Measurements from ENCODE around the gene NAPEPLD.
A peak's percentile ranks its signal among the peaks of the same experiment; 100 is the strongest.

Gene NAPEPLD

GRCh38 chr7:103132995-103133688, 15.8 kb downstream of the NAPEPLD start:
- CTCF ChIA-PET = no interaction called here
- POLR2A ChIA-PET (ENCODE audit: low non-redundant PET) = no interaction called here
- TF ChIP-seq, protein P1, sequence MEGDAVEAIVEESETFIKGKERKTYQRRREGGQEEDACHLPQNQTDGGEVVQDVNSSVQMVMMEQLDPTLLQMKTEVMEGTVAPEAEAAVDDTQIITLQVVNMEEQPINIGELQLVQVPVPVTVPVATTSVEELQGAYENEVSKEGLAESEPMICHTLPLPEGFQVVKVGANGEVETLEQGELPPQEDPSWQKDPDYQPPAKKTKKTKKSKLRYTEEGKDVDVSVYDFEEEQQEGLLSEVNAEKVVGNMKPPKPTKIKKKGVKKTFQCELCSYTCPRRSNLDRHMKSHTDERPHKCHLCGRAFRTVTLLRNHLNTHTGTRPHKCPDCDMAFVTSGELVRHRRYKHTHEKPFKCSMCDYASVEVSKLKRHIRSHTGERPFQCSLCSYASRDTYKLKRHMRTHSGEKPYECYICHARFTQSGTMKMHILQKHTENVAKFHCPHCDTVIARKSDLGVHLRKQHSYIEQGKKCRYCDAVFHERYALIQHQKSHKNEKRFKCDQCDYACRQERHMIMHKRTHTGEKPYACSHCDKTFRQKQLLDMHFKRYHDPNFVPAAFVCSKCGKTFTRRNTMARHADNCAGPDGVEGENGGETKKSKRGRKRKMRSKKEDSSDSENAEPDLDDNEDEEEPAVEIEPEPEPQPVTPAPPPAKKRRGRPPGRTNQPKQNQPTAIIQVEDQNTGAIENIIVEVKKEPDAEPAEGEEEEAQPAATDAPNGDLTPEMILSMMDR (conservative IDR thresholded peaks at IDR 0.05; ENCODE audit: low read depth) = no peak
- no peak for DNase-seq (ENCODE audit: low spot score)
- no peak overlapping the region for H3K27ac ChIP-seq

GRCh38 chr7:103130901-103131624, 17.8 kb downstream of the NAPEPLD start:
- peak overlapping the region; percentile 27 for H3K27ac ChIP-seq
- CTCF ChIA-PET = interaction anchor here (0.7 kb wide), 1 partner anchor 1945 kb away, joined by 3 read pairs; no protein-coding TSS in a partner anchor
- DNase-seq (ENCODE audit: low spot score) = no peak
- POLR2A ChIA-PET (ENCODE audit: low non-redundant PET) = no interaction called here
- TF ChIP-seq, protein P1 (conservative IDR thresholded peaks at IDR 0.05; ENCODE audit: low read depth) = no peak

DNA sequence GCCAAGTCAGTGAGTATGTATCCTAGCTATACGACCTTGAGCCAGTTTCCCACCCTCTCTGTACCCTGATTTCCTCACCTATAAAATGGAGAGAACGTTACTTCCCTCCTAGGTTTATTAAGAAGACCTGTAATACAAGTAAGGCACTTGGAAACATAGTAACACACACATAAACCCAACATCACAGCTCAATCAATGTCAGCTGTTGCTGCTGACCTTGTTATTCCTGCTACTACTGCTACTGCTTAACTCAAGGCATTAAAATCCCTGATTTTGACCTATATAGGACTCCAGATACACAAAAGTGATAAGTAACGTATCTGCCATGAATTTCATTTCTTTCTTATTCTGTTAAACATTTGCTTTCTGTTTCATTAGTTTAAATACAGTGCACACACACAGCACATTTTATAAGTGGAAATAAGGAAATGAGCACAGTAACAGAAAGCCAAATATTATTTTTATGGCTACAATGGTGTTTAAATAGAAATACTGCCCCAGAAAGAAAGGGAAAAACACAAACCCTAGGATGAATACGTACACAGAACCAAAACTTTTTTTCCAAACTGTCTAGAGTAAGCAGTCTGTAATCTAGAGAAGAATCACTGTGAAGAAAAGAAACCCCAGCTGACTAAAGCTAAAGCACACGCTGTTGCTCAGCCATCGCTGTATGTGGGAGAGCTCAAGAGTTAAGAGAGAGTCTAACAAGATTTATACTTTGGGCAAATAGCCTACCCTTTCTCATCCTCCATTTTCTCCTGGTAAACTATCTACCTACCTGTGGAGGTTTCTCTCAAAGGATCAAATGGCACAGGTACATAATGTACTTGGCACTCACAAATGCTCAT, 19.0 kb downstream of the NAPEPLD start:
- no peak for DNase-seq (ENCODE audit: low spot score)
- ChIA-PET CTCF (no interaction called here), POLR2A (ENCODE audit: low non-redundant PET) (no interaction called here)
- TF ChIP-seq, protein P1 (conservative IDR thresholded peaks at IDR 0.05; ENCODE audit: low read depth) = no peak
- no peak overlapping the region for H3K27ac ChIP-seq

DNA sequence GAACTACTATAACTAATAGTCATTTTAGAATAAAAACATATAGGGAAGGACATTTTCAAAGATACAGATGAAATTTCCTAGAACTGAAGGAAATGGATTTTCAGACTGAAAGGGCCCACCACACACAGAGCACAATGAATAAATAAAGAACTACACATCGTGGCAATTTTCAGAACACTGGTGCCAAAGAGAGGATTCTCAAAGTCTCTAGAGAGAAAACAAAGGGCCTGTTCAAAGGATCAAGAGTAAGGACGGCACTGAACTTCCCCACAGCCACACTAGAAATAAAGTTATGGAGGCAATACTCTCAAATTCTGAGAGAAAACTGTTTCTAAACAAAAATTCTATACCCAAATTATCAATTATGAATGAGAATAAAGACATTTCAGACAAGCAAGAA, 21.9 kb downstream of the NAPEPLD start:
- DNase-seq (ENCODE audit: low spot score) = no peak
- no peak overlapping the region for H3K27ac ChIP-seq
- CTCF ChIA-PET = no interaction called here
- POLR2A ChIA-PET (ENCODE audit: low non-redundant PET) = no interaction called here
- TF ChIP-seq, protein P1 (conservative IDR thresholded peaks at IDR 0.05; ENCODE audit: low read depth) = no peak

- H3K27ac ChIP-seq = no peak overlapping the region
- TF ChIP-seq, protein P1 (conservative IDR thresholded peaks at IDR 0.05; ENCODE audit: low read depth) = no peak
- ChIA-PET POLR2A (ENCODE audit: low non-redundant PET) (no interaction called here), CTCF (no interaction called here)
- no peak for DNase-seq (ENCODE audit: low spot score)
These were observed 24.4 kb downstream of the NAPEPLD start for GRCh38 chr7:103124429-103124979.

GRCh38 chr7:103123529-103123928, 25.4 kb downstream of the NAPEPLD start:
- TF ChIP-seq, protein P1 (conservative IDR thresholded peaks at IDR 0.05; ENCODE audit: low read depth) = no peak
- CTCF ChIA-PET = no interaction called here
- DNase-seq (ENCODE audit: low spot score) = no peak

More at GRCh38 chr7:103123529-103123928, 25.4 kb downstream of the NAPEPLD start:
- POLR2A ChIA-PET (ENCODE audit: low non-redundant PET) = no interaction called here
- no peak overlapping the region for H3K27ac ChIP-seq

All from RWPE1 (cell line).